SK-N-SH treated with all-trans-retinoic acid at 6 μM for 48 hours (cell line): ENCODE measurements around the gene LIX1.

Experiments
- ATAC-seq: fragments of 200-7000 bp; cut with Tn5 transposase; 3 replicates; pipeline ENCODE4 v1.9.1; 2020; ENCODE audit warnings: mild to moderate bottlenecking, moderate library complexity
- ARNTL ChIP-seq: fragments of 450-650 bp; formaldehyde crosslinking; IDR thresholded peaks from 2 replicates; pipeline ENCODE4 v1.5.0; 2020; ENCODE audit warnings: low read depth, mild to moderate bottlenecking, moderate library complexity, borderline replicate concordance
- BACH2 ChIP-seq: fragments of 250-450 bp; sonication (Bioruptor Pico); IDR thresholded peaks from 2 replicates; pipeline ENCODE4 v1.9.0; 2021; ENCODE audit warnings: mild to moderate bottlenecking, borderline replicate concordance
- CREB5 ChIP-seq: fragments of 250-450 bp; sonication (Bioruptor Pico); IDR thresholded peaks from 2 replicates; pipeline ENCODE4 v1.5.1; 2020; ENCODE audit warnings: low read depth, mild to moderate bottlenecking, moderate library complexity
- CSDC2 ChIP-seq: fragments of 250-450 bp; sonication (Bioruptor Pico); IDR thresholded peaks from 2 replicates; pipeline ENCODE4 v1.5.0; 2020; ENCODE audit warnings: mild to moderate bottlenecking, moderate library complexity
- CSRNP3 ChIP-seq: fragments of 250-450 bp; sonication (Bioruptor Pico); IDR thresholded peaks from 2 replicates; pipeline ENCODE4 v1.5.1; 2021; ENCODE audit warnings: mild to moderate bottlenecking, moderate library complexity
- ESRRG ChIP-seq: fragments of 250-450 bp; sonication (Bioruptor Pico); IDR thresholded peaks from 2 replicates; pipeline ENCODE4 v1.6.1; 2021; ENCODE audit warnings: mild to moderate bottlenecking
- GLIS3 ChIP-seq: fragments of 250-450 bp; sonication (Bioruptor Pico); IDR thresholded peaks from 2 replicates; pipeline ENCODE4 v1.5.0; 2020; ENCODE audit warnings: mild to moderate bottlenecking, moderate library complexity
- ISL1 ChIP-seq: fragments of 250-450 bp; sonication (Bioruptor Pico); IDR thresholded peaks from 2 replicates; pipeline ENCODE4 v2.1.2; 2022; ENCODE audit warnings: mild to moderate bottlenecking, moderate library complexity
- OSR1 ChIP-seq: fragments of 250-450 bp; sonication (Bioruptor Pico); IDR thresholded peaks from 2 replicates; pipeline ENCODE4 v1.8.0; 2022; ENCODE audit warnings: moderate library complexity, mild to moderate bottlenecking, inconsistent platforms
- POU6F1 ChIP-seq: fragments of 250-450 bp; sonication (Bioruptor Pico); IDR thresholded peaks from 2 replicates; pipeline ENCODE4 v1.8.0; 2021; ENCODE audit warnings: low read depth, mild to moderate bottlenecking, moderate library complexity, borderline replicate concordance
- PPARA ChIP-seq: fragments of 250-450 bp; sonication (Bioruptor Pico); IDR thresholded peaks from 2 replicates; pipeline ENCODE4 v1.5.0; 2020; ENCODE audit warnings: mild to moderate bottlenecking, borderline replicate concordance
- RARB ChIP-seq: fragments of 250-450 bp; sonication (Bioruptor Pico); IDR thresholded peaks from 2 replicates; pipeline ENCODE4 v1.8.0; 2021; ENCODE audit warnings: mild to moderate bottlenecking, moderate library complexity
- SNAI2 ChIP-seq: fragments of 250-450 bp; sonication (Bioruptor Pico); IDR thresholded peaks from 2 replicates; pipeline ENCODE4 v1.5.0; 2020; ENCODE audit warnings: mild to moderate bottlenecking, moderate library complexity
- TCF4 ChIP-seq: fragments of 250-450 bp; sonication (Bioruptor Pico); IDR thresholded peaks from 2 replicates; pipeline ENCODE4 v1.8.0; 2021; ENCODE audit warnings: mild to moderate bottlenecking, moderate library complexity, borderline replicate concordance
- TOX ChIP-seq: fragments of 250-450 bp; sonication (Bioruptor Pico); IDR thresholded peaks from 2 replicates; pipeline ENCODE4 v1.8.0; 2021; ENCODE audit warnings: mild to moderate bottlenecking, moderate library complexity, borderline replicate concordance
- ZC3H10 ChIP-seq: fragments of 250-450 bp; sonication (Bioruptor Pico); IDR thresholded peaks from 2 replicates; pipeline ENCODE4 v1.5.1; 2021; ENCODE audit warnings: mild to moderate bottlenecking, moderate library complexity
- ZFP3 ChIP-seq: fragments of 250-450 bp; sonication (Bioruptor Pico); IDR thresholded peaks from 2 replicates; pipeline ENCODE4 v1.5.0; 2020; ENCODE audit warnings: mild to moderate bottlenecking, moderate library complexity
- ZFP30 ChIP-seq: fragments of 450-650 bp; formaldehyde crosslinking; IDR thresholded peaks from 2 replicates; pipeline ENCODE4 v1.5.0; 2022; ENCODE audit warnings: mild to moderate bottlenecking, moderate library complexity
- ZNF565 ChIP-seq: fragments of 450-650 bp; formaldehyde crosslinking; conservative IDR thresholded peaks from 2 replicates; pipeline ENCODE4 v1.5.0; 2020; ENCODE audit warnings: low read depth, mild to moderate bottlenecking, moderate library complexity
- ZNF70 ChIP-seq: fragments of 450-650 bp; formaldehyde crosslinking; IDR thresholded peaks from 2 replicates; pipeline ENCODE4 v1.5.0; 2020; ENCODE audit warnings: mild to moderate bottlenecking, moderate library complexity
- ZNF8 ChIP-seq: fragments of 450-650 bp; formaldehyde crosslinking; IDR thresholded peaks from 2 replicates; pipeline ENCODE4 v1.5.0; 2020; ENCODE audit warnings: mild to moderate bottlenecking, moderate library complexity
- TF ChIP-seq, protein P1 (sequence below): fragments of 250-450 bp; sonication (Bioruptor Pico); IDR thresholded peaks from 2 replicates; pipeline ENCODE4 v1.5.0; 2020; ENCODE audit warnings: mild to moderate bottlenecking, moderate library complexity
- TF ChIP-seq, protein P2 (sequence below): fragments of 250-450 bp; sonication (Bioruptor Pico); IDR thresholded peaks from 2 replicates; pipeline ENCODE4 v1.8.0; 2020; ENCODE audit warnings: mild to moderate bottlenecking, moderate library complexity, borderline replicate concordance

Gene LIX1

DNA sequence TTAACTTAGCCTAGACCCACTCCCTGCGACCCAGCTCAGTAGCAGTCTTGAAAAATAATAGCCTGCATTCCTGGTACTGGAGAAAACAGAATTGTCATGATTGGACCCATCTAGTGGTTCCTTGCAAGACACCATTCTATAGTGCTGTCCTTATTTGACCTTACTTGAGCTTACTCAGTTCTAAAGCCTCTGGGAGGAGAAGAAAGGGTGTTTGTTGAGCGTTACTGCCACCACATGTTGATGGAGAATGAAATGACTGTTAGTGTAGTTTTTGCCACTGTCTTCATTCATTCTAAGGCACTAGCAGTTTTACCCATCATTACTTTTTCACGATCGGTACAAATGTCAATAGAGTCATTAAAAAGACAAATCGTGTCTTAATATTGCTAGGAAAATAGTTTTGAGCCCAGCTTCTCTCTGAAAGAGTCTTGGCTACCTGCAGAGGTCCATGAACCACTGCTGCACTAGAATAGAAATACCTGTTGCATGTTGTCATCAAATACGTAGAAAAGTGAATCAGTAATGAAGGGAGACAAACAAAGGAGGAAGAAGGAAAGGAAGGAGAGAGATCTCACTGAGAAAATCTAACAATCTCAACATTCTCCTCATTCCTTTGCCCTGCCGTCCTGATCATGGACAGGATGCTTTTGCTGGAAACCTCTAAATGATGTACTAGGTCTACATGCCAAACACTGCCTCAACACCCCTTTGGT, 96.0 kb downstream of the LIX1 start:
- TF ChIP-seq CSRNP3 (CRISPR knock-in tag) (no peak), RARB (no peak), ZFP30 (CRISPR knock-in tag) (no peak), ZNF70 (CRISPR knock-in tag) (no peak), ESRRG (CRISPR knock-in tag) (no peak), GLIS3 (CRISPR knock-in tag) (no peak), ISL1 (CRISPR knock-in tag) (no peak), ARNTL (CRISPR knock-in tag) (no peak), CSDC2 (CRISPR knock-in tag) (no peak)
- no peak; the same call in 2 of the 3 replicates for ATAC-seq

DNA sequence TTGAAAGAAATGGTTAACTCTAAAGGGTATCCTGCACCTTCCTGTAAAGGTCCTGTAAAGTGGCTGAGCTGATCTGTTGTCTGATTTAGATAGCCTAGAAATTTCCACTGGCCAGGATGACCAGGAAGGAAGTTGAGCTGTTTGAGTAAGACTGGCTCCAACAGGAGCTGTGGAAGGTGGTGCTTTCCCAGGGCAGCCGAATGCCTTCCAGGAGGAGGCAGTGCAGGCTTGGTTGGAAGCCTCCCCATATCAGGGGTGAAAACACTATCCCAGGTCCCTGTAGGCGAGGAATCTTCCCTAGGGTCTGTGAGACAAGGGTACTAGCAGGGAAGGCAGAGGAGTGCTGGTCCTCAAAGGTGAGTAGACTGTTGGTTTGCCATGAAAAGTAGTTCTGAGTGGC, 98.4 kb downstream of the LIX1 start:
- peak; percentile 88 for ATAC-seq
- no peak for TF ChIP-seq ARNTL (CRISPR knock-in tag)
- no peak for TF ChIP-seq ESRRG (CRISPR knock-in tag)
- no peak for TF ChIP-seq TCF4 (CRISPR knock-in tag)
- TF ChIP-seq, protein P1, sequence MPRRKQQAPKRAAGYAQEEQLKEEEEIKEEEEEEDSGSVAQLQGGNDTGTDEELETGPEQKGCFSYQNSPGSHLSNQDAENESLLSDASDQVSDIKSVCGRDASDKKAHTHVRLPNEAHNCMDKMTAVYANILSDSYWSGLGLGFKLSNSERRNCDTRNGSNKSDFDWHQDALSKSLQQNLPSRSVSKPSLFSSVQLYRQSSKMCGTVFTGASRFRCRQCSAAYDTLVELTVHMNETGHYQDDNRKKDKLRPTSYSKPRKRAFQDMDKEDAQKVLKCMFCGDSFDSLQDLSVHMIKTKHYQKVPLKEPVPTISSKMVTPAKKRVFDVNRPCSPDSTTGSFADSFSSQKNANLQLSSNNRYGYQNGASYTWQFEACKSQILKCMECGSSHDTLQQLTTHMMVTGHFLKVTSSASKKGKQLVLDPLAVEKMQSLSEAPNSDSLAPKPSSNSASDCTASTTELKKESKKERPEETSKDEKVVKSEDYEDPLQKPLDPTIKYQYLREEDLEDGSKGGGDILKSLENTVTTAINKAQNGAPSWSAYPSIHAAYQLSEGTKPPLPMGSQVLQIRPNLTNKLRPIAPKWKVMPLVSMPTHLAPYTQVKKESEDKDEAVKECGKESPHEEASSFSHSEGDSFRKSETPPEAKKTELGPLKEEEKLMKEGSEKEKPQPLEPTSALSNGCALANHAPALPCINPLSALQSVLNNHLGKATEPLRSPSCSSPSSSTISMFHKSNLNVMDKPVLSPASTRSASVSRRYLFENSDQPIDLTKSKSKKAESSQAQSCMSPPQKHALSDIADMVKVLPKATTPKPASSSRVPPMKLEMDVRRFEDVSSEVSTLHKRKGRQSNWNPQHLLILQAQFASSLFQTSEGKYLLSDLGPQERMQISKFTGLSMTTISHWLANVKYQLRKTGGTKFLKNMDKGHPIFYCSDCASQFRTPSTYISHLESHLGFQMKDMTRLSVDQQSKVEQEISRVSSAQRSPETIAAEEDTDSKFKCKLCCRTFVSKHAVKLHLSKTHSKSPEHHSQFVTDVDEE (CRISPR knock-in tag), result no peak
- TF ChIP-seq PPARA (CRISPR knock-in tag), result no peak
- no peak for TF ChIP-seq OSR1 (CRISPR knock-in tag)
- no peak for TF ChIP-seq ZC3H10 (CRISPR knock-in tag)
- TF ChIP-seq BACH2 (CRISPR knock-in tag), result no peak
- no peak for TF ChIP-seq ISL1 (CRISPR knock-in tag)
- TF ChIP-seq, protein P2, sequence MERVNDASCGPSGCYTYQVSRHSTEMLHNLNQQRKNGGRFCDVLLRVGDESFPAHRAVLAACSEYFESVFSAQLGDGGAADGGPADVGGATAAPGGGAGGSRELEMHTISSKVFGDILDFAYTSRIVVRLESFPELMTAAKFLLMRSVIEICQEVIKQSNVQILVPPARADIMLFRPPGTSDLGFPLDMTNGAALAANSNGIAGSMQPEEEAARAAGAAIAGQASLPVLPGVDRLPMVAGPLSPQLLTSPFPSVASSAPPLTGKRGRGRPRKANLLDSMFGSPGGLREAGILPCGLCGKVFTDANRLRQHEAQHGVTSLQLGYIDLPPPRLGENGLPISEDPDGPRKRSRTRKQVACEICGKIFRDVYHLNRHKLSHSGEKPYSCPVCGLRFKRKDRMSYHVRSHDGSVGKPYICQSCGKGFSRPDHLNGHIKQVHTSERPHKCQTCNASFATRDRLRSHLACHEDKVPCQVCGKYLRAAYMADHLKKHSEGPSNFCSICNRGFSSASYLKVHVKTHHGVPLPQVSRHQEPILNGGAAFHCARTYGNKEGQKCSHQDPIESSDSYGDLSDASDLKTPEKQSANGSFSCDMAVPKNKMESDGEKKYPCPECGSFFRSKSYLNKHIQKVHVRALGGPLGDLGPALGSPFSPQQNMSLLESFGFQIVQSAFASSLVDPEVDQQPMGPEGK (CRISPR knock-in tag), result no peak
- TF ChIP-seq CSDC2 (CRISPR knock-in tag), result no peak
- TF ChIP-seq ZFP3 (CRISPR knock-in tag), result no peak
- TF ChIP-seq, all 23 proteins: peak for 0

DNA sequence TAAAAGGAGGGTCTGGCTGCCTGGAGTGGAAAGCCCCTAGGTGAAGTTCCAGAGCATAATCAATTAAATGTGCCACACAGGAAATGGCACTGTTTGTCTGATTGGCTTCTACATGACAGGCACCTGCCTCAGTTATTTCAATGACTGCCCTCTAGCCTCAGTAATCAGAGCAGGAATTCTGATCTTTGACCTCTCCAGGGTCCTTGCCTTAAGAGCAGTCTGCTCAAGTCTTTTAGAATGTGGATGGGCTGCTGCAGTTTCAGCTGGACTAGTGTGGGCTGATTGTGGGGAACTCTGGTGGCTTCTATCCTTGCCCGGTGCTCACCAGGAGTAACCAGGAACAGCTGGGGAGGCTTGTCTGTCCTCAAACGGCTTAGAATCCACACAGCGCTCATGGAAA, 98.9 kb downstream of the LIX1 start:
- TF ChIP-seq ZFP30 (CRISPR knock-in tag) (no peak), CSRNP3 (CRISPR knock-in tag) (no peak), CREB5 (no peak), TOX (CRISPR knock-in tag) (no peak), TCF4 (CRISPR knock-in tag) (no peak), RARB (no peak), ESRRG (CRISPR knock-in tag) (no peak), ZNF8 (CRISPR knock-in tag) (no peak), SNAI2 (CRISPR knock-in tag) (no peak), CSDC2 (CRISPR knock-in tag) (no peak), ZFP3 (CRISPR knock-in tag) (no peak), ZNF70 (CRISPR knock-in tag) (no peak), ARNTL (CRISPR knock-in tag) (no peak), OSR1 (CRISPR knock-in tag) (no peak), ISL1 (CRISPR knock-in tag) (no peak), ZNF565 (no peak), BACH2 (CRISPR knock-in tag) (no peak), POU6F1 (CRISPR knock-in tag) (no peak)
- TF ChIP-seq, protein P2 (CRISPR knock-in tag), result no peak
- no peak for ATAC-seq
